IPS-18c (cell line): Measurements from ENCODE around the gene IMMP2L.

Experiments
- H3K4me3 ChIP-seq: 2 replicates; pipeline ENCODE4 v1.7.0; 2013; ENCODE audit warnings: low read depth, mild to moderate bottlenecking, low read length, moderate library complexity; ENCODE audit not compliant: insufficient read depth
- H3K9me3 ChIP-seq: one replicate; pipeline ENCODE4 v1.6.1; 2013; ENCODE audit warnings: mild to moderate bottlenecking, low read length, moderate library complexity; ENCODE audit not compliant: control insufficient read depth, insufficient read depth

Gene IMMP2L

DNA sequence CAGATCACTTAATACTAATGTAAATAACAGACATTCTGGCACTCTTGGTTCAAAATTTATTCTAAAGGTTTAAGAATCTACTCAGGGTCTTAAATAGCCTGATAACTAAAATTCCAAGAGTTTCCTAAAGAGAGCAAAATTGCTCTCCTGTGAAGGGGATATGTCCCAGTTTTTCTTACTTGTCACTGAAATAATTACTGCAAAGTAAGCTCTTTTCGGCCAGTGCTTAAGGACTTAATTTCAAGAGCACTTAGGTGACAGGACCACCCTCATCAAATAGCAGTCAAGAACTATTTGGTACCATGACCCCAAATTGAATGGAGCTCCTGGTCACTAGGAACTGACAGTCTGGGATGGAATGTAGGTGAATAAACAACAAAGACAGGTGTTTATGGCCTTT lies 1.8 kb upstream of the IMMP2L start:
- H3K9me3 ChIP-seq, result no peaks in the 10 kb centered on the region

DNA sequence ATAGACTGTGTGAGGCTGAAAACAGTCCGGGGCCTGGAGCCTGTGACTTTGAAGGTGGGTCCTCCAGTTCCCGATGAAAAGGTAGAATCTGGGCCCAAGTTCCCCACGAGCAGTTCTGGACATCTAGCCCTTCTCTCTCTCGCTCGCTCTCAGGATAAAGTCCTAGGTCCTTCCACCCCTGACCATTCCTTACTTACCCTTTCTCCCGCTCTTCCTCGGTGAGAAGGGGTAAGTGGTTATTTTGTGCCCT lies 713 bp downstream of the IMMP2L start:
- H3K9me3 ChIP-seq, result no peaks in the 10 kb centered on the region
- H3K4me3 ChIP-seq, result peak overlapping the region; percentile 78

More for the DNA sequence above, 1.8 kb upstream of the IMMP2L start:
- no peak overlapping the region for H3K4me3 ChIP-seq

GRCh38 chr7:111560773-111561653 lies 1.3 kb downstream of the IMMP2L start:
- Histone ChIP-seq H3K4me3 (peak overlapping the region; percentile 78), H3K9me3 (no peaks in the 10 kb centered on the region)

DNA sequence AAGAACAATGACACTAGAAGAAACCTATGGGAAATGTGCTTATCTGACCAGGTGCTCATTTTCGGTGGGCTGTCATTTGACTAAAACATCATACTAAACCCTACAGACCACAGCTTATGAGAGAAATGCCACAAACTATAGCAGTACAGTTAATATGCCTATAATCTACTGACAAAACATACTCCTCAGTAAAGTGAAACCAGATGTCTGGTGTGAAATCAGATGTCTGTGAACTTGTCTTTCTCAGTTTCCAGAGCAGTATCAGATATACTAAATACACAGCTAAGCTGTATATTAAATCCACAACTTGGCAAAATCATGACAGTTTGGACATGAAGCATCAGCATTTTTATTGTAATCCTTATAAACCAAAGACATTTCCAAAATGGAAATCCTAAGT lies 3.3 kb downstream of the IMMP2L start:
- no peaks in the 10 kb centered on the region for H3K9me3 ChIP-seq
- no peak overlapping the region for H3K4me3 ChIP-seq

DNA sequence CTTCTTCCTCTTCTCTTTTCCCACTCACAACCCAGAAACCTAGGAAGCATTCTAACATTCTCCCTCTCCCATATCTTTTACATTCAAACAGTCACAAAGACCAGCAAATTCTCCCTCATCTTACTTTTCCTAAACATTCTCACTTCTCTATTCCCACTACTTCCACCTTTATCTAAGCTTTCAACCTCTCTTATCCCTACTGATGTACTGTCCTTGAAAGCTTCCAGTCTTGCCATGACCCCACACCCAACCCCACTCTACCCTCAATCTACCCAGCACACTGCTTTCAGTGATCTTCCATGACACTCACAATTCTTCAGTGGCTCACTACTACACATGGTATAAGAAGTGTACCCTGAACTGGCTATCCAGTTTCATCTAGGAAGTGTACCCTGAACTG lies 5.3 kb downstream of the IMMP2L start:
- Histone ChIP-seq H3K9me3 (no peaks in the 10 kb centered on the region), H3K4me3 (no peak overlapping the region)

GRCh38 chr7:111554086-111554485 lies 8.2 kb downstream of the IMMP2L start:
- Histone ChIP-seq H3K9me3 (no peaks in the 10 kb centered on the region), H3K4me3 (no peak overlapping the region)

DNA sequence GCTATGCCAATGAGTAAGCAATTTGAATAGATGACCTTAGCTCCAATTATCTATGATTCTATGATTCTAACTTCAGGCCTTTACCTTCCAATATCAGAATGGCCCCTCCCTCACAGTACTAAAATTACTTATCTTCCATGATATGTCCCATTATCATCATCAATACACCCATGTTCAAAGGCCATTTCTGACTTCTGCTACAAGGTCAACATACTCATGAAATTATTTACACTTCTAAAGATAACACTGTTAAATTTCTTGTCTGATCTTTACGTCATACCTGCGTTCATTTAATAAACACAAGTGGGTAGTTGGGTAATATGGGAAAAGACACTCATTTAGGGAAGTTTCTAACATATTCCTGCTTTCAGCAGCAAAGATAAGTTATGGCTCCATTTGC lies 21.2 kb downstream of the IMMP2L start:
- no peaks in the 10 kb centered on the region for H3K9me3 ChIP-seq
- H3K4me3 ChIP-seq, result no peak overlapping the region

- no peaks in the 10 kb centered on the region for H3K9me3 ChIP-seq
- H3K4me3 ChIP-seq, result no peak overlapping the region
These were observed 22.0 kb downstream of the IMMP2L start for GRCh38 chr7:111540199-111540815.

GRCh38 chr7:111537134-111537533 lies 25.2 kb downstream of the IMMP2L start:
- Histone ChIP-seq H3K9me3 (no peaks in the 10 kb centered on the region), H3K4me3 (no peak overlapping the region)

GRCh38 chr7:111535142-111535870 lies 27.0 kb downstream of the IMMP2L start:
- Histone ChIP-seq H3K4me3 (no peak overlapping the region), H3K9me3 (no peaks in the 10 kb centered on the region)

DNA sequence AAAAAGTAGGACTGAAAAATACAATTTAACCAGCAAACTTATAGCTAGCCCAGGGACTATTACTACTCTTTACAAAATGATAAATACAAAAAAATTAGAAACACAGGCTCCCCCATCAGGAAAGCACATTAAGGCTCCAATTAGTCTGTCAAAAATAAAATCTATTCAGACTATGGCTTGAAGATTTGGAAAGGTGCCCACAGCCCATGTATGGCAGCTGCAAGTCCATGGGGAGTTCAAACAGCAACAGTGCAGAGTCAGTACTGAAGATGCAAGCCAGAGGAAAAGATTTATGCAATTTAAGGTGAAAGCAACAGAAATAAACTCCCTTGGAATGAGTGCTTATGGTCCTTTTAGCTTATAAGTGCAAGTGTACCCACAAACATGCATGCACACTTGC lies 29.7 kb downstream of the IMMP2L start:
- Histone ChIP-seq H3K9me3 (no peaks in the 10 kb centered on the region), H3K4me3 (no peak overlapping the region)

GRCh38 chr7:111531993-111532392 lies 30.3 kb downstream of the IMMP2L start:
- no peak overlapping the region for H3K4me3 ChIP-seq
- no peaks in the 10 kb centered on the region for H3K9me3 ChIP-seq

DNA sequence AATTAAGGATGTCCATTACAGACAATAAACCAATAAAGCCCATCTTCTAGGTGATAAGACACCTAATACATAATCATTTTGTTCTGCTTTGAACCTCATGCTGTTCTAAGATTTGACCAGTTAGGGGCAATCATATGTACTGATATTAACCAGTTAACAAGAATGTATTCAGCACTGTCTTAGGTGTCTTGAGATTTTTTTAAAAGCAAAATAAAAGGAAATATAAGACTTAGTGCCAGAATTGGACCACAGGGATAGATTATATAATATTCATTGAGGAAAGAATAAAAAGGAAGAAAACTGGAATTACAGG lies 32.0 kb downstream of the IMMP2L start:
- Histone ChIP-seq H3K9me3 (no peaks in the 10 kb centered on the region), H3K4me3 (no peak overlapping the region)

- Histone ChIP-seq H3K9me3 (no peaks in the 10 kb centered on the region), H3K4me3 (no peak overlapping the region)
These were observed 32.6 kb downstream of the IMMP2L start for GRCh38 chr7:111529507-111530355.

DNA sequence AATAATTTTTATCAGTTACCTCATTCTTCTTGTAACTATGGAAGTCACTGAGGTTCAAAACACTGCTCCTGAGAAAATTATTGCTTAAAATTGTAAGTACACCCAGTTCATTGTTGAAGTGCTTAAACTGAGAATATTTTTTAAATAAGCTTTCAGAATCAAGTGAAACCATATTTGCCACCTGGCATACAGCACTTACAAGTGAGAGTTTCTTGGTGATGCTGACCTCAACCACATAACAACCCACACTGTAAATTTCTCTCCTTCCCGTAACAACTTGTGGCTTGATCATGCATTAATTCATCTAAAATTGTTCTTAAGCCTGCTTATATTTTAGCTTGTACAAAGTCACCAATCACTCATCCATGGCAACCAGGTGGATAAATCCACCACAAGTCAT lies 34.0 kb downstream of the IMMP2L start:
- H3K4me3 ChIP-seq, result no peak overlapping the region

GRCh38 chr7:111527545-111527944 lies 34.7 kb downstream of the IMMP2L start:
- no peak overlapping the region for H3K4me3 ChIP-seq
- H3K9me3 ChIP-seq, result no peaks in the 10 kb centered on the region

More for the DNA sequence above, 34.0 kb downstream of the IMMP2L start:
- H3K9me3 ChIP-seq, result no peaks in the 10 kb centered on the region

- H3K9me3 ChIP-seq, result no peaks in the 10 kb centered on the region
- no peak overlapping the region; the same call in 1 of the 2 replicates for H3K4me3 ChIP-seq
These were observed 37.2 kb downstream of the IMMP2L start for GRCh38 chr7:111525100-111525499.
